Pancreas (tissue), 10 donors: ENCODE data around the gene EVX2. TPM values are rescaled to one million over a fixed set of nuclear protein-coding genes. Genes with fewer than 3 reads are reported as not detected.

Experiments used
- ATAC-seq, 4 donors: fragments of 200-7000 bp; cut with Tn5 transposase; one replicate each; pipeline versions ENCODE4 v1.8.0 to v1.9.1; 2020; ENCODE audit warnings: mild to moderate bottlenecking in 4 of 4, moderate library complexity in 4 of 4
- DNase-seq, 6 donors: peaks; one replicate each; pipeline ENCODE4 v3.0.0-alpha.2; 2020
- FAIRE-seq: peaks from 2 replicates; lab custom pipeline; 2012; peaks lifted over from hg19 to GRCh38; lab: Jason Lieb, UNC
- H3K27ac ChIP-seq, 4 donors: fragments of 200-600 bp; sonication (generic); 1 replicate in 3 of 4; 2 replicates in 1 of 4; pipeline versions ENCODE4 v1.5.0 to v1.8.0; 2020
- H3K27me3 ChIP-seq, 4 donors: fragments of 200-600 bp; one replicate each; pipeline ENCODE4 v1.8.0; 2021
- H3K36me3 ChIP-seq, 3 donors: fragments of 200-600 bp; sonication (generic) in 1 of 3; one replicate each; pipeline versions ENCODE4 v1.5.0 to v1.8.0; 2020 to 2021
- H3K4me1 ChIP-seq, 3 donors: fragments of 200-600 bp; one replicate each; pipeline ENCODE4 v1.8.0; 2021
- H3K4me3 ChIP-seq, 4 donors: fragments of 200-600 bp; sonication (generic) in 2 of 4; one replicate each; pipeline versions ENCODE4 v1.5.0 to v1.8.0; 2020 to 2021
- H3K9me3 ChIP-seq, 4 donors: fragments of 200-600 bp; one replicate each; pipeline ENCODE4 v1.8.0; 2021
- CTCF ChIP-seq, 4 donors: fragments of 200-600 bp; sonication (generic) in 3 of 4; IDR thresholded peaks; one replicate each; pipeline versions ENCODE4 v1.5.0 to v1.8.0; 2021; ENCODE audit warnings: antibody characterized with exemption in 4 of 4
- WGBS, 2 donors: extraction: QIAGEN DNeasy Blood & Tissue Kit; methylation state at CpG; one replicate each; pipeline ENCODE4 v1.1.7; 2013; 5-methylcytosine and 5-hydroxymethylcytosine counted together
- intact Hi-C, 3 donors: fragments of 100-400 bp; cut with DNase I; formaldehyde crosslinking; loops; one replicate each; pipeline versions ENCODE4 v1.11.1 to v1.14.2; 2022
- polyA plus RNA-seq, 2 donors: library from polyadenylated mRNA; stranded (reverse); fragments of 200-250 nt; gene quantifications; one replicate each; pipeline ENCODE4 v1.2.3, GENCODE V29; 2013
- total RNA-seq, 6 donors: library from RNA; stranded (reverse); fragmentation: NEBNext Ultra II Directional in 4 of 6; extraction: Animal tissue kit (Norgen Biotek cat#: 25700) in 4 of 6; gene quantifications; one replicate each; pipeline versions ENCODE4 v1.2.1 to v1.2.4, GENCODE V29; 2021 to 2023
- donor health status: healthy with polysubstance abuse.
- donor health status: DM: no; HTN: no; CAD: no; lungs with moderate emphysema.
- donor health status: DM: no; HTN: no; CAD: no.
- donor health status: control.
- donor health status: control.
- donor health status: Bipolar disorder and iron deficiency.
- donor health status: DM: yes; HTN: yes; CAD: no.
- donor health status: DM: no; HTN: no; CAD: no.
- donor health status: DM: no; HTN: no; CAD: no.
- donor health status: DM: yes; HTN: yes; CAD: no.

The EVX2 gene
- total RNA-seq = not detected
- polyA plus RNA-seq = under 1 TPM in 1 of 2 donors, not detected in 1; 0.02 TPM

- ATAC-seq = no peak
- intact Hi-C loops = no loop called here
- H3K27me3 ChIP-seq = peaks cover 11 to 94% (median 41%) of the 10 kb centered on the region in 4 donors
- no peaks in the 10 kb centered on the region for H3K36me3 ChIP-seq
- H3K4me1 ChIP-seq = peaks cover 0 to 6% (median 0%) of the 10 kb centered on the region in 3 donors
- H3K27ac ChIP-seq = no peak within 1 kb of the TSS
- no peaks in the 10 kb centered on the region for H3K9me3 ChIP-seq
- H3K4me3 ChIP-seq = no peak within 1 kb of the TSS
- TF ChIP-seq CTCF (IDR thresholded peaks at IDR 0.05) = no peak
- 13 to 15% methylated on average over 27 of the region's 27 CpGs for WGBS, 2 donors
- FAIRE-seq = no peak
- no peak for DNase-seq
These were observed at the start of gene EVX2 for GRCh38 chr2:176083796-176084261. Gene EVX2 (minus strand): TSS chr2:176083962. CDS start chr2:176083776, 186 bp downstream.

- H3K36me3 ChIP-seq = no peaks in the 10 kb centered on the region
- DNase-seq (no peak), FAIRE-seq (no peak), ATAC-seq (no peak)
- no peaks in the 10 kb centered on the region for H3K9me3 ChIP-seq
- H3K4me3 ChIP-seq = no peak overlapping the region
- no peak for TF ChIP-seq CTCF (IDR thresholded peaks at IDR 0.05)
- intact Hi-C loops = loop anchor here in 2 of 3 donors (10.0 kb wide), 2 partner anchors 321 to 431 kb away; no protein-coding TSS in a partner anchor
- H3K27ac ChIP-seq = no peak overlapping the region
- H3K4me1 ChIP-seq = peaks cover 0 to 14% (median 5%) of the 10 kb centered on the region in 3 donors
- H3K27me3 ChIP-seq = peaks cover 5 to 76% (median 32%) of the 10 kb centered on the region in 4 donors
These were observed 49.6 kb upstream of the EVX2 start for GRCh38 chr2:176133389-176133788.

GRCh38 chr2:176132205-176133171, 48.7 kb upstream of the EVX2 start:
- intact Hi-C loops = loop anchor here in 2 of 3 donors (10.0 kb wide), 2 partner anchors 322 to 432 kb away; no protein-coding TSS in a partner anchor
- no peak for TF ChIP-seq CTCF (IDR thresholded peaks at IDR 0.05)
- peaks cover 0 to 14% (median 5%) of the 10 kb centered on the region in 3 donors for H3K4me1 ChIP-seq
- no peak for ATAC-seq
- no peak overlapping the region for H3K4me3 ChIP-seq
- DNase-seq = no peak
- 10 to 11% methylated on average over 33 of the region's 33 CpGs for WGBS, 2 donors
- H3K36me3 ChIP-seq = no peaks in the 10 kb centered on the region
- no peak for FAIRE-seq
- no peaks in the 10 kb centered on the region for H3K9me3 ChIP-seq
- H3K27ac ChIP-seq = no peak overlapping the region
- H3K27me3 ChIP-seq = peaks cover 8 to 75% (median 29%) of the 10 kb centered on the region in 4 donors

- ATAC-seq = no peak
- 18 to 25% methylated on average over 4 of the region's 4 CpGs for WGBS, 2 donors
- Histone ChIP-seq H3K4me1 (peaks cover 0 to 14% (median 5%) of the 10 kb centered on the region in 3 donors), H3K27ac (no peak overlapping the region), H3K36me3 (no peaks in the 10 kb centered on the region), H3K9me3 (no peaks in the 10 kb centered on the region), H3K27me3 (peaks cover 8 to 75% (median 29%) of the 10 kb centered on the region in 4 donors), H3K4me3 (no peak overlapping the region)
- peak; percentile 39 for FAIRE-seq
- intact Hi-C loops = loop anchor here in 2 of 3 donors (10.0 kb wide), 2 partner anchors 323 to 433 kb away; no protein-coding TSS in a partner anchor
- no peak for DNase-seq
- no peak for TF ChIP-seq CTCF (IDR thresholded peaks at IDR 0.05)
These were observed 48.0 kb upstream of the EVX2 start for GRCh38 chr2:176131848-176132158.
